Measurements from ENCODE around the gene OSER1. TPM values are rescaled to one million over a fixed set of nuclear protein-coding genes. Genes with fewer than 3 reads are reported as not detected.

The OSER1 gene
- polyA plus RNA-seq, 3 donors = 49.7 to 56.7 (median 50.7) TPM

DNA sequence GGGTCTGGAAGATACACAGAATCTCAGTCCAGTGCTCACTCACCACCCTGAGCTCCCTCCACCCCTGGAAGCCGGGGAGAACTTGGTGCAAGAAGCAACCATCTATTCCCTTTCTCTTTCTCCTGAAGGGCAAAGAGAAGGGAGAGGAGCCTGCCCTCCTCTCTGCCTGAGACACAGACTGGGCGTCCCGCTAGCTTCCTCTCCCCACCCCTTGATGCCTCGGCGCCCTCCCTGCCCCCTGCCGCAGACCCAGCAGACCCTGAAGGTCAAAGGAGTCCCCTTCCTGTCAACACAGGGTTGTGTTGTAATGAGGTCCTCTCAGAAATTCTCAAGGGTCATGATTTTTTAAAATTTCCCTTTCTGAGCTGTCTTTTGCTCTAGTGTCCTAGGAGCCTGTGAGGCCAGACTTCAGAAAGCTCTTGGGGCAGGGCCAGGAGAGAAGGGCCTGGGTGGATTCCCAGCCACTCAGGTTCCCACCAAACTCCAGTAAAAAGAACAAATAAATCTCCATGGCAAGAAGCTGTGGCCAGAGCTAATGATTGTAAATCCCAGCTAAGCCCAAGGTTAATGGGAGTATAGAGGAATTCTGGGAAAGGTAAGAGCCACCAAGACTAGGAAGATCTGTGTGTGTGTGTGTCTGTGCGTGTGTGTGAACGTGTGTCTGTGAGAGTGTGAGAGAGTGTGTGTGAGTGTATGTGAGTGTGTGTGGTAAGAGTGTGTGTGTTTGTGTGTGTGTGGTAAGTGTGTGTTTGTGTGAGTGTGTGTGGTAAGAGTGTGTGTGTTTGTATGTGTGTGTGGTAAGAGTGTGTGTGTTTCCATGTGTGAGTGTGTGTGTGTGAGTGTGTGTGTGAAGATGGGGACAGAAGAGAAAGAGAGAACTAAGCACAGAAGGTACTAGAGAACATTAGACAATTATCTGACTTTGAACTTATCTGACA, 22.5 kb downstream of the OSER1 start:
- peak in 1 of 11 donors; percentile 9 for DNase-seq (ENCODE audit: extremely low read depth in 1 of 11, low read depth in 9 of 11, low spot score in 4 of 11)

DNA sequence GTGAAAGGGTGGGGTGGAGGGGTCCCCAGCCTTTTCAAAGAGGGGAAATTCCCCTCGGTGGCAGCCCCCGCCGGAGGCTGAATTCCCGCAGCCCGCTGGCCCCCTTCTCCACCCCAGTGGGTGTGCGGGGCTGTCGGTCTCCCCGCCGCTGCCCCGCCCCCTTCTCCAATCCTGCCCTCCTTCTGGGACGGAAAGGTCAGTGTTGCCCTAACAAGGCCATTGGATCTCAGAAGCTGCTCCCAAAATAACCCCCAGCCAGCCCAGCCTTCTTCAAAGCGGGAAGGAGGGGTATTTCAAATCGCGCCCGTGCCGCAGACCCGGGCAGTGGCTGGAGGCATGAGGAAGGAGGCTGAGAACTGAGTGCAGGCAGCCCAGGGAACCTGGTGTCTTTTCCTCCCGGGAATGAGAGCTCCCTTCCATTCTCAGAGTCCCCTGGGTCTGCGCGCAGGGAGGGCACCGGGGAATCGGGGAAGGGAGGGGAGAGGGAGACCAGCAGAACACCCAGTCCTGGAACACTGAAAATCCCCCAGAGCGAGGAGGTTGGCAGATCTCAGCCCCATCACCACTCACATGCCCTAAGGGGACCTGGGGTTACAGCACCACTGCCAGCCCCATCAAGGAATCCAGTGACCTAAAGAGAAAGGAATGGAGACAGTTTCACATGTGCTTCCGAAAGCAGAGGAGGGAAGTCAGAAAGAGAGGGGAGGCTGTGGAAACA, 23.4 kb downstream of the OSER1 start, which contains the start of gene JPH2:
Gene JPH2 (minus strand): TSS at position 135 of the 718 bp plus-strand sequence. CDS start 483 bp downstream, outside the sequence.
- DNase-seq (ENCODE audit: extremely low read depth in 1 of 11, low read depth in 9 of 11, low spot score in 4 of 11) = peak in 1 of 11 donors; percentile 16

DNA sequence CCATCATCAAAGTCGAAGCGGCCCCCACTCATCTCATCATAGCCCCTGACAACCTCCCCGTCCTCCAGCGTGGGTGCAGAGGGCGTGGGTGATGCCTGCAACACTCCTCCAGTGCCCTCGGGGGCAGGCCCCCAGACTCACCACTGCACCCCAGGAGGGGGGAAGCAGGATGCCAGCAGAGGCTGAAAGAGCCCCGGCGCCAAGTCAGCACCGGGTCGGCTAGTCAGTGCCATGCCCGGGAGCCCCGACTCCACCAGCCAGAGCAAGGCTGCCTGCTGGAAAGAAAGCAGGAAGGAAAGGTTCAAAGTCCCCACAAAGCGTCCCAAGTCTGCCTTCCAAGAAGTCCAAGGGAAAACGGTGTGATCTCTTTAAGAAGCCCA, 23.9 kb downstream of the OSER1 start:
- DNase-seq (ENCODE audit: extremely low read depth in 1 of 11, low read depth in 9 of 11, low spot score in 4 of 11) = peak in 1 of 11 donors; percentile 17

DNA sequence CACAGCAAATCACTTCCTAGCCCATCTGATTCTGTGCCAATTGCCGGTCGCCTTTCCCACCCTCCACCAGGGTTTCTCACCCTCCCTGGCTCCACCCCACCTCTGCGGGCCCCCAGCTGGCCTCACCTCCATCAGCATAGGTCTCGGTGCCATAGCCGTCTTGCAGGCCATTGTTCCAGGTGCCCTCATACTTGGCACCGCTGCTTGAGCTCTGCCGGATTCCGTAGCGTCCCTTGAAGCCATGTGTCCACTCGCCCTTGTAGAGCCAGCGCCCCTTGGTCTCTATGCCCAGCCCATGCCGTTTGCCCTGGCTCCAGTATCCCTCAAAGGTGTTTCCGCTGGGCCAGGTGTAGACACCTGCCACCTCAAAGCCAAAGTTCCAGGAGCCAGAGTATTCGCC, 24.4 kb downstream of the OSER1 start:
- DNase-seq (ENCODE audit: extremely low read depth in 1 of 11, low read depth in 9 of 11, low spot score in 4 of 11) = no peak

DNA sequence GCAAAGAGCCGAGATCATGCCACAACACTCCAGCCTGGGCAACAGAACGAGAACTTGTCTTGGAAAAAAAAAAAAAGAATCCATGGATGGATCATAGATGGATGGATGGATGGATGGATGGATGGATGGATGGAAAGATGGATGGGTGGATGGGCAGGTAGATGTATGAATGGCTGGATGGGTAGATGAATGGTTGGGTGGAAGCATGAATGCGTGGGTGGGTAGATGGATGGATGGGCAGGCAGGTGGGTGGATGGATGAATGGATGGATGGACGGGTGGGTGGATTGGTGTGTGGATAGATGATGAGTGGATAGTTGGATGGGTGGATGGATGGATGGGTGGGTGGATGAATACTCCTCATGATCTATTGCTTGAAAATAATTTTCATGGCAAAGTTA, 25.0 kb downstream of the OSER1 start:
- no peak for DNase-seq (ENCODE audit: extremely low read depth in 1 of 11, low read depth in 9 of 11, low spot score in 4 of 11)

DNA sequence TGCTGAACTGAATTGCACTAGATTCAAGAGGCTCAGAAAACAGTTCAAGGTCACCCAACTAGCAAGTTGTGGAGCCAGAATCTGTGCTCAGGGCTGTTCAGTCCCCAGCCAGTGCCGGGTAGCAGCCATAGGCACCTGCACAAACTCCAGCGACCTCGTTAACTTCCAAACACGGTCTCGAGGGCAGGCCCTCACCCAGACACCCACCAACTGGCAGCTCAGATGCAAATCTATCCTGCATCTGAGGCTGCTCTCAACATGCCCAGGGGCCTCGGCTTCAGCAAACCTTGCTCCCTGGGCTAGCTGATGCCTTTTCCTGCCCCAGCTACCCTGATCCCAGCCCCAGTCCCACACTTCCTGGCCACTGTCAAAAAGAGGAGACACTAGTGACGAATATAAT, 27.3 kb downstream of the OSER1 start:
- no peak for DNase-seq (ENCODE audit: extremely low read depth in 1 of 11, low read depth in 9 of 11, low spot score in 4 of 11)

DNA sequence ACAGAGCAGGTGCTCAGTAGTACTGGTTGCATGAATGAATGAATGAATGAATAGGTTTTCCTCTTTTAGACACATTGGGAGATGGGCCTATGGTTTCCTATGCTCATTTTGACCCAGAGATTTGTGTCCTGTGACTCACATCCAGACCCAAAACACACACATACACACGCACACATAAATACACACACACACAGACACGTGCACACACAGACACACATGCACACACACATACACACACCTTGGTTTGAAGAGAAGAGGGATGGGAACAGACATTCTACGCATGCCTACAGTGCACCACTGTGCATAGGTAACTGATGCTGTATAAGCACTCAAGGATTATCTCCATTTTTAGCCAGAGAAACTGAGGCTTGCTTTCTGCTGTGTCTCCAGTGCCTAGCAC, 27.7 kb downstream of the OSER1 start:
- no peak for DNase-seq (ENCODE audit: extremely low read depth in 1 of 11, low read depth in 9 of 11, low spot score in 4 of 11)

DNA sequence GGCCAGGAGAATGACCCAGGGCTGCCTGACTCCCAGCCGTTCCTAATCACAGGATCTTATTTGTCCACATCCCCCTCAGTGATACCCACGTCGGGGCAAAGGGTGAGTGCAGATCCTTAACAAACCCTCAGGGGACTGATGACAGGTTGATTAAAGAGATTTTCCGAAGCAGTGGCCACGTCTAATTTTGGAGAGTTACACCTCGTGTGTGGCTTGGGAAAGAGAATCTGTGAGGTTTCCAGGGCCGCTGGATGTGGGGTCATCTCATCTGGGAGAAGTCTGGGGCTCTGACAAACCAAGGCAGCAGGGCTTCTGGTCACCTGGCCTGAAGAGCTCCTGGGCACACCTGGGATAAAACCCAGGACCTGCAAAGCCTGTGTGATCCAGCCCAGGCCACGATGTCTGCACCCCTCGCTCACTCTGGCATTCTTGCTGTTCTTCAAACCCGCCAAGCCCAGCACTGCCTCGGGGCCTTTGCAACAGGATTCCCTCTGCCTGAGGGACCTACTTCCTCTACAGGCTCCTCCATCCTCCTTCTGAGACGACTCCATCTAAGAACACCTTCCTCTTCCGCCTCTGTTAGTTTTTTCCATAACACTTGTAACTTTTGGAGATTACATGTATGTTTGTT, 28.3 kb downstream of the OSER1 start:
- DNase-seq (ENCODE audit: extremely low read depth in 1 of 11, low read depth in 9 of 11, low spot score in 4 of 11) = no peak

DNA sequence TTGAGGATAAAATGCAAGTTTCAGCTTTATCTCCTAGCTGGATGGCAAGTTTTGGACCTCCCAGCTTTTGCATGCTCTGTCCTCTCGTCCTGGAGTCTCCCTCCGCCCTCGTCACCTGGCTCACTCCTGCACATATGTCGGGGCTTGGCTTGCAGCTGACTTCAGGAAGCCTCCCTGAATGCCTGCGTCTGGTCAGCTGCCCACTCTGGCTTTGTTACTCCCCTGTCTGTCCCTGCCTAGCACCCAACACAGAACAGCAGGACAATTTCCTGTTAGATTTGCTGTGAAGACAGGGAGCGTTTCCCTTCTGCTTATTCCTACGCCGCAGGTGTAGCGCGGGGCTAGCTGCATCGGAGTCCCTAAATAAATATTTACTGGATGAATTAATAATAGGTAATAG, 29.0 kb downstream of the OSER1 start:
- no peak for DNase-seq (ENCODE audit: extremely low read depth in 1 of 11, low read depth in 9 of 11, low spot score in 4 of 11)

DNA sequence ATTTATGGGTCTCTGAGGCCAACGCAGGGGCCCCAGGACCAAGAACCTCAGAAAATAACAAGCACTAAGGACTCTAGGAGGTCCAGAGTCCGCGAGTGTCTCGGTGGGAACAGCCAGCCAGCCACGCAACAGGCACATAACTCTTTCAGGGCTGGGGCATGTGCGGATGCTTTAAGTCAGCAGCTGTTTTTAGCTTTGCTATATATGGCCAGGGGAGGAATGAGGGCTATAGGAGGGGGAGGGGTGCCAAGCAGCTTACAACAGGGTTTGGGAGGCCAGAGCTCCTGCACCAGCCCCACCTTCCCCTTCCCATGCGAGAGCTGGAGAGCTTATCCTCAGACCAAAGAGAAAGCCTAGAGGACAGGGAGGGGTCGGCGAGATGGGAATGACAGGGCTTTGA, 29.8 kb downstream of the OSER1 start:
- no peak for DNase-seq (ENCODE audit: extremely low read depth in 1 of 11, low read depth in 9 of 11, low spot score in 4 of 11)

DNA sequence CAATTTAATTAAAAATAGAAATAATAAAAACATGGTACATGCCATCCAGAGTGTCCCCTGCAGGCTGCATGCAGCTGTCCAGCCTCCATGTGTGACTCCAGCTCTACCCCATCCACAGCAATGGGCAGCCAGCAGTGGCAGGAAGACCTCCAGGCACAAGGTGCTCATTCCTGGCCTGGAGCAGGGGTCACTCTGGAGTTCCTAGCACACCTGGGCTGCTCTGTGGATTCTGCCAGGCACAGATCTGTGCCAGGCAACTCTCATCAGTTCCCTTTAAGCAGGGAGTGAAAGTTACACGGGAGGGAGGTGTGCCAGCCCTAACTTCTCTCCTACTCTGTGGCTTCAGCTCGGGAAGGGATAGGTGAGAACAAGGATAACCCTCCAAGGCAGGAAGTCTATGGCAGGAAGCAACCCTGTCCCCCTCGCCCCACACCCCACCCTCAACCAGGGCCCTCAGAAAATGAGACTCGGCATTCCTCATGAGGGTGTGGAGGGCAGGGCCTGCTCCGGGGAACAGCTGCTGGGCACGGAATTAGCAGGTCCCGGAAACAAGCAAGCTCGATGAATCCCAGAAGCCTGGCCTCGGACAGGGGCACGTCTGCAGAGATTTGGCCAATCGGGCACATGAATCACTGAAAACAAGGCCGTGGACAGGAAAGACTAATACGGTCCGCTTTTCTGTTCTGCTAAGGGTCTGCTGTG, 33.6 kb downstream of the OSER1 start:
- DNase-seq (ENCODE audit: extremely low read depth in 1 of 11, low read depth in 9 of 11, low spot score in 4 of 11) = no peak

DNA sequence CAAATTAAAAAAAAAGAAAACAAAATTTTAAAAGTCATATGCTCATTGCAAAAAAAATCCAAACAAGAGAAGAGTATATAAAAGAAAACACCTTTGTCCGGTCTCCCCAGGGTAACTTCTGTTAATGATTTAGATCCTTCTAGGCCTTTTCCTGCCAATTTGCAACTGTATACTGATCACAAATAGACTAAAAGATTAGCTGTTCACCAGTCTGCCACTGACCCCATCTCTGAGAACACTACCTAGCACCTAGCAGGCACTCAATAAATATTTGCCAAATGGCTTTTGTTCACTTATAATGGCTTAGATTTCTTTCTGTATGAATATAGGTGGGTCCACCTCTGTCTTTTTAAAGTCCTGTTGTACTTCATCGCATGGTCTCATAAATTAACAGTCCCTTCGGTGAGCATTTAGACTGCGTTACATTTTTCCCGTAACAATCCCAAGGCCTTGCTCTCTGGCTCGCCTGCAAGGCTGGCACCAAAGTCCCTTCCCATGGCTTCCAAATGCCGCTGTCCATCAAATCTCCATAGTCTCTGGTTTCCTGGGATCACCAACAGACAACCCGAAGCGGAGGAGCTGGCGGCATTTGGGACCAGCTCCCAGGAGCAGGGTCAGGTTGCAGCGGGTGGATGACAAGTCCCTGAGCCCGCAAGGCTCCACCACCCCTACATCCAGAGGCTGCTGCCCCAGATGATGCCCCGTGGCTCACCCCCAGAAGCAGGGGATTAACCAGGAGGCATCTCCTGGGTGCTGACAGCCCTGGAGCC, 35.4 kb downstream of the OSER1 start:
- no peak for DNase-seq (ENCODE audit: extremely low read depth in 1 of 11, low read depth in 9 of 11, low spot score in 4 of 11)

DNA sequence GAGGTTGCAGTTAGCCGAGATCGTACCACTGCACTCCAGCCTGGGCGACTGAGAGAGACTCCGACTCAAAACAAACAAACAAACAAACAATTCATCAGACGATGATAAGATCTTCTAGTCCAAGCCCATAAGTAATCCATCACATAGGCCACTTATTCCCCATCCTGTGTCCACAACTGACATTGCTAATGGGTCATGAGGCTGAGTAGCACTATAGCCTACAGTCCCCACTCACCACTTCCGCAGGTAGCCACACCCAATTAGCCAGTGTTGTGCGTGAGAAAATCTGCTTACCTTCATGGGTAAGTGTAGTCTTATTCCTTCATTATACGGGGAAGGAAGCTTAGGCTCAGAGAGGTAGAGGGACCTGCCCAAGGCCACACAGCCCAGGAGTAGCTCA, 36.7 kb downstream of the OSER1 start:
- DNase-seq (ENCODE audit: extremely low read depth in 1 of 11, low read depth in 9 of 11, low spot score in 4 of 11) = no peak

DNA sequence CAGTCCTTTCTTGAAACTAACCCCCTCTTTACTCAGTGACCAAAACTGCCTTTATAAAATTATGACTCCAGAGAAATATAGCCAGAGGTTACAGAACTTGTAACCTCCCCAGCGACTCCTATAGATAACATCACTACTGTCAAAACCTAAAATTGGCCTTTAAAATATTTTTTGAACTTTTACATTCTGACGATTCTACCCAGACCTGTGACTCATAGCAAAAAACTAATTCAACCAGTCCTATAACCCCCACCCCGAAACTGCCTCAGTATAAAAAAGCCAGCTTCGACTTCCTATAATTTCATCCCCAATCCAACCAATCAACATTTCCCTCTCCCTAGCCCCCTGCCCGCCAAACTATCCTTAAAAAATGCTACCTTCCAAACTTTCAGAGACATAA, 37.5 kb downstream of the OSER1 start:
- no peak for DNase-seq (ENCODE audit: extremely low read depth in 1 of 11, low read depth in 9 of 11, low spot score in 4 of 11)

DNA sequence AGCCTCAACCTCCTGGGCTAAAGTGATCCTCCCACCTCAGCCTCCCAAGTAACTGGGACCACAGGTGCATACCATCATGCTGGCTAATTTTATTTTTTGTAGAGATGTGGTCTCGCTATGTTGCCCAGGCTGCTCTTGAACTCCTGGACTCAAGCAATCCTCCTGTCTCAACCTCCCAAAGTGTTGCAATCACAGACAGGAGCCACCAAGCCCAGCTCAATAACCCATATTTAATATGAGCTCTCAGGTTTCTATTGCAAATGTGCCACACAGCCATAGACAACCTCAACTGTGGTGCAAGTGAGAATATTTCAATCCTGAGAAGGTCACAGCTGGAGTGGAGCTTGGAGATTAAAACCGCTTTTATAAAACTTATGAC, 38.0 kb downstream of the OSER1 start:
- DNase-seq (ENCODE audit: extremely low read depth in 1 of 11, low read depth in 9 of 11, low spot score in 4 of 11) = no peak

DNA sequence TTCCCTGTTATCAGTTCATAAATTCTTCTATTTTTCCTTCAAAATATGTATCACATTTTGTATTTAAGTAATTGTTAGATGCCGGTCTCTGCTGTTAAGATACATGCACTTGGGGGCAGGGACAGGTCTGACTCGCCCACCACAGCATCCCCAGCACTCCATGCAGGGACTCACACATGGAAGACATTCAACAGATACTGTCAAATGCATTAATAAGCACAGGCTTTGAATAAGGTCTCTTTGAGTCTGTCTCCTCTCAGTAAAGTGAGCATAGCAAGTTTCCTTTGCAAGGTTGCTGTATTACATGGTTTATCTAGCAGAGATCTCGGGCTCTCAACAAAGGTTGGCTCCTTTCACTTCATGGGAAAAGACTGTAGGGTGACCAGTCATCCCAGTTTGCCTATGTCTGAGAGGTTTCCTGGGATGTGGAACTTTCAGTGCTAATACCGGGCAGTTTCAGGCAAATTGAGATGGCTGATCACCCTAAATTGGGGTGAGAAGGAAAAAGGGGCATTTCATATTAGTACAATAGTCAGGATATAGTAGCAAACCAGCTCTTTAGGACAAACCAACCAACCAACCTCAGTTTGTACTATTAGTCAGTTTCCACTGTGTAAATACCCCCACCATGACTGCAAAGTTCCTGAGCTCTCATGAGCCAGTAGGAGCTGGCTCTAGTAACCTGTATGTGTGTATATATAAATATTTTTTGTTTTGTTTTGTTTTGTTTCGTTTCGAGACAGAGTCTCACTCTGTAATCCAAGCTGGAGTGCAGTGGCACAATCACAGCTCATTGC, 38.6 kb downstream of the OSER1 start:
- DNase-seq (ENCODE audit: extremely low read depth in 1 of 11, low read depth in 9 of 11, low spot score in 4 of 11) = no peak

DNA sequence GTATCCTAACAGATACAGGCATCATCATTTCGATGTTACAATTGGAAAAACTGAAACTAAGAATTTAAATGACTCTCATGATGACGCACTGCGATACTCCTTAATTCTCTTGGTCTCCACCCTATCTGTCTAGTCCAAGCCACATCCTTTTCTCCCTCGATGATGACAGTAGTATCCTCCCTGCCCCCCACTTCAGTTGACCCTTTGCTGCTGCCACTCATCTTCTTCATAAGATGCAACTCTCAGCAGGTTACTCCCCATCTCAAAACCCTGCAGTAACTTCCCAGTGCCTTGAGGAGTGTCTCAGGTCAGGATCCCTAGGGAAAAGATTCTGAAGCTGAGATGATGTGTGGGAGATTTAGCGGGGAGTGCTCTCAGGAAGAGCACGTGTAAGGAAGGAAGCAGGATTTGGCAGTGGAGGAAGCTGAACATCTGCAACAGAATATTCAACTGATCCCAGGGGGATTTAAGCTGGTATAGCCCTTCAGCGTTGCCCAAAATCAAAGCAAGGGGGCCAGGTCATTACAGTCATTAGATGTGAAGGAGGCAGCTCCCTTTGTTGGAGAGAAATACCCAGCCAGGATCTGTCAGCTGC, 39.7 kb downstream of the OSER1 start:
- DNase-seq (ENCODE audit: extremely low read depth in 1 of 11, low read depth in 9 of 11, low spot score in 4 of 11) = no peak

Data from renal cortex interstitium (tissue), 11 donors.